Measurements from ENCODE around the gene QRSL1.
"Not testable (repeated sequence)": the region's sequence is repeated elsewhere in the genome, so short reads cannot be mapped to it uniquely, and the experiment has no call there.

QRSL1 gene

GRCh38 chr6:106674541-106675229 lies 45.3 kb downstream of the QRSL1 start:
- DNase-seq (ENCODE audit: low read depth in 2 of 2): no peak

GRCh38 chr6:106677282-106677681 lies 47.9 kb downstream of the QRSL1 start:
- no peak for DNase-seq (ENCODE audit: low read depth in 2 of 2)

DNA sequence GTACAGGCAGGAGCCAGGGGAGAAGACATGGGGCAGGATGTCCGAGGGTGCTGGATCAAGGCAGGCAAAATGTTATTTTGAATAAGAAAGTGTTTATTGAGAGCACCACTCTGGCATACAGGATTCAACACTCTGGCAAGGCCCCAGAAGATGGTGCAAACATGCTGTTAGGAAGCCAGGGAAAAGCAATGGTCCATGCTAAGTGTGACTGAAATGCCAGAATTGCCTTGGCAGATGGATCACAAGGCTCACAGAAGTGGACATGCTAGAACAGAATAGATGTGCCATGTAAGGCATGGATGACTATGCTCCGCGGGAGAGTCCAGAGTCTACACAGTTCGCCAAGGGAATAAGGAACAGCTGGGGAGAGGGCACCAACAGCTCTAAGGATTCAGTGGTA lies 54.6 kb downstream of the QRSL1 start:
- no peak for DNase-seq (ENCODE audit: low read depth in 2 of 2)

DNA sequence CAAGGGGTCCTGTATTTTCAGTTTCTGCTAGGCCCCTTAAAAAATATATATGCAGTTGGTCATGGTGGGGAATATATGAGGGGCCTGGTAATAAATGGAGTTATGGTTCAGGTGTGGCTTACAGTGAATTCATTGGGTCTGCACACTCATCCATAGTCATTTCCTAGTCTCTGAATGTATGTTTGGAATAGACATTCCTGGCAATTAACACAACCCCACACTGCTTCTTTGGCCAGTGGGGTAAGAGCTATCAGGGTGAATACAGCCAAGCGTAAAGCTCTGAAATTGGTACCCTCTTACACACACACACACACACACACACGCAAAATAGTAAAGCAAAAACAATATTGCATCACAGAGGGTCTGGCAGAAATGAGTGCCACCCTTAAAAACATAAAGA lies 56.5 kb downstream of the QRSL1 start:
- DNase-seq (ENCODE audit: low read depth in 2 of 2): no peak

GRCh38 chr6:106688177-106688951 lies 59.0 kb downstream of the QRSL1 start:
- no peak for DNase-seq (ENCODE audit: low read depth in 2 of 2)

- DNase-seq (ENCODE audit: low read depth in 2 of 2): no peak
Observed at GRCh38 chr6:106692112-106692818, 62.9 kb downstream of the QRSL1 start.

DNA sequence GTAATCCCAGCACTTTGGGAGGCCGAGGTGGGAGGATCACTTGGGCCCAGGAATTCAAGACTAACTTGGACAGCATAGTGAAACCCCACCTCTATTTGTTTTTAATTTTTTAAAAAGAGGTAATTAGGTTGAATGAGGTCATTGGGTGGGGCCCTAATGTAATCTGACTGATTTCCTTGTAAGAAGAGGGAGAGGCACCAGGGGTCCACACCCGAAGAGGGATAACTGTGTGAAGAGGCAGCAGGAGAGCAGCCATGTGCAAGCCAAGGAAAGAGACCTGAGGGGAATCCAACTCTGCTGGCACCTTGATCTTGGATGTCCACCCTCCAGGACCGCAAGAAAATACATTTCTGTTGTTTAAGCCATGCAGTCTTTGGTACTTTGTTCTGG lies 63.4 kb downstream of the QRSL1 start:
- DNase-seq (ENCODE audit: low read depth in 2 of 2): no peak

- DNase-seq (ENCODE audit: low read depth in 2 of 2): no peak
Observed at GRCh38 chr6:106693418-106693817, 64.0 kb downstream of the QRSL1 start.

- no peak for DNase-seq (ENCODE audit: low read depth in 2 of 2)
Observed at GRCh38 chr6:106694343-106694742, 65.0 kb downstream of the QRSL1 start.

GRCh38 chr6:106700581-106700980 lies 71.2 kb downstream of the QRSL1 start:
- no peak for DNase-seq (ENCODE audit: low read depth in 2 of 2)

DNA sequence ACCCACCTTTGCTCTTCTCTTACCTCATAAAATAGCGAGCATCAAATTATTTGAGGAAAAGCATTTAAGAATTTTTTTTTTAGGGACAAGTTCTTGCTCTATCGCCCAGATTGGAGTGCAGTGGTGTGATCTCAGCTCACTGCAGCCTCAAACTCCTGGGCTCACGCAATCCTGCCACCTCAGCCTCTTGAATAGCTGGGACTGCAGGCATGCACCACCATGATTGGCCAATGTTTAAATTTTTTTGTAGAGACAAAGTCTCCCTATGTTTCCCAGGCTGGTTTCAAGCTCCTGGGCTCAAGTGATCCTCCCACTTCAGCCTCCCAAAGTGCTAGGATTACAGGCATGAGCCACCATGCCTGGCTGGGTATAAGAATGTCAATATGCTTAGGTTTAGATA lies 71.8 kb downstream of the QRSL1 start:
- DNase-seq (ENCODE audit: low read depth in 2 of 2): not testable (repeated sequence)

- no peak for DNase-seq (ENCODE audit: low read depth in 2 of 2)
Observed at GRCh38 chr6:106702046-106702445, 72.7 kb downstream of the QRSL1 start.

DNA sequence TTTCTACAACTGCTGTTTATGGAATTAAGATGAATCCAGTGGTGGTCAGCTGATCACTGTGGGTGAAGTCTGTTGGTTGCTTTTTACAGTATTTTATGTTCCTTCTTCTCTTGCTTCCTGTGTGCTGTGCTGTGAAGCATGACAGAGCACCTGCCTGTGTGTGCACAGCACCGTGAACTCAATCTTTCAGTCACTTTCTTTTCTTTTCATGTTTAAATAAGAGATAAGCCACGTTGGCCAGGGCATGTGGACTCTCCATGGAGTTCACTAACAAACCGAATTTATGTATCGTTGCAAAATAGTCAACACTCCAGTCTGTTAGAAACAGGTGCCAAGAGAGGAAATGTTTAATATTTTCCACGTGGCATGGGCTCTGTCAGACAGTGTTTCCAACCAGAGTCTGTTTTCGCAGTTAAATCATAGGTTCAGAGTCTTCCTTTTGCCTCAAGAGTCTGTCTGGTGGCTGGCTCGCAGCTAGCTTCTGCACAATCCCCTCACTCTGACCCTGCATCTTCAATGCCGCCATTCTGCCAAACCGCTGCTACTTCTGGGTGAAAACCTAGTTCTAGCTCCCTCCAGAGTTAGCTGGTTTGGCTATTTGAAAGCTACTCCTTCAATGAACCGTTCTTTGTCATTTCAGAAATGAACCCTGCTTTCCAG lies 73.2 kb downstream of the QRSL1 start:
- DNase-seq (ENCODE audit: low read depth in 2 of 2): no peak

DNA sequence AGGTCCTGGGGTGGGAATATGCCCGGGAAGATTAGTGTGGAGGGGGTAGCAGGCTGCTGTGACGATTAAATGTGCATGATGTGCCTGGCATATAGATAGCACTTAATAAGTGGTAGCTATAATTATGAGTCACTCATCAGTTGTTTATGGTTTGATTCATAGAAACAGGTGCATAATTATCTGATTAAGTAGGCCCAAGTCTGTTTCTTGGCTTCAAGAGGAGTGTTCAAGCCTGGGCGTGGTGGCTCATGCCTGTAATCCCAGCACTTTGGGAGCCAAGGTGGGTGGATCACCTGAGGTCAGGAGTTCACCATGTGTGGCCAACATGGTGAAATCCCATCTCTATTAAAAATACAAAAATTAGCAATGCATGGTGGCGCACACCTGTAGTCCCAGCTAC lies 74.9 kb downstream of the QRSL1 start:
- DNase-seq (ENCODE audit: low read depth in 2 of 2): no peak

- DNase-seq (ENCODE audit: low read depth in 2 of 2): no peak
Observed at GRCh38 chr6:106705156-106705555, 75.8 kb downstream of the QRSL1 start.

- DNase-seq (ENCODE audit: low read depth in 2 of 2): no peak
Observed at GRCh38 chr6:106710580-106710979, 81.2 kb downstream of the QRSL1 start.

DNA sequence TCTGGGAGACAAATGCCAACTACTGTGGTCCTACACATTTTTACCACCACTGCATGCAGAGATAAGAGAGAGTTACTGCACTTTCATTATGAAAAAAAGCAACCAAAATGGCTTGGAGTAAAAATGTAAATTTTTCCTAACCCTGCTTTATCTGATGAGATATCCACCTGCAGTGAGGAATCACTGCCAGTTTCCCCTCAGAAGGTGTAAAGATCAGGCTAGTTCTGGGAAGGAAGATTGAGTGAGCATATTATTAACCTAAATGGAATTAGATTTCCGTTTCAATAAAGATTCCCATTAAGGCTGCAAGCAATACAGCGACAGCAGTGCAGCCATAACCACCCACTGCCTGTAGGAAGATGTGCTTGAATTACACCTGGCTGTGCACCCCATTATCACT lies 84.9 kb downstream of the QRSL1 start:
- DNase-seq (ENCODE audit: low read depth in 2 of 2): no peak

GRCh38 chr6:106715922-106716321 lies 86.5 kb downstream of the QRSL1 start:
- no peak for DNase-seq (ENCODE audit: low read depth in 2 of 2)

- DNase-seq (ENCODE audit: low read depth in 2 of 2): no peak
Observed at GRCh38 chr6:106716966-106717365, 87.6 kb downstream of the QRSL1 start.

Data from stimulated activated CD8-positive, alpha-beta memory T cell treated with anti-CD3 and anti-CD28 coated beads, Interleukin-15, amount 100 ng/mL, for 4 hours (primary cell).